ENCODE measurements around the gene MBD6.

DNA sequence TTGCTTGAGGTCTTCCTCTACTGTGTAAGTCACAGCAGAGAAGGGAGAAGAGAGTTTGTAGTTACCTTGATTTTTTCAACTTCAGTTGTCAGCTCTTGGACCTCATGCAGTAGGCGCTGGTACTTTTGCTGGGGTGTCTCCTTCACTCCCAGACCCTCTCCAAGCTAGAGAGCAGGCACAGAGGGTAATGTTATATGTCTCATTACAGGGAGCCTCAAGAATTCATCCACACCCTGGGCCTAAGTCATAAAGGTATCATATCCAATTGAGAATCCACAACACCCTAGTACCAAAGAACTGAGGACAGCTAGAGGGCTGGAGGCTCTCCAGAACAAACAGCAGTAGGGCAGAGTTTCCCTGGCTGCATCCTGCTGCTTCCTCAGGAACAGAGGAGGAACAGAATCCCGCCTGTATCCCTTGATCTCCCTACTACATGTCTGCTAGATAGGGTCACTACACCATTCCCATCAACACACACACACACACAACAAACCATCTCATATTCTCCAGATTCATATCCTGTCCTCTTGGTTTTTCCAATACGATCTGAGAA is 12.4 kb downstream of the MBD6 start:
- TF ChIP-seq, protein P1, sequence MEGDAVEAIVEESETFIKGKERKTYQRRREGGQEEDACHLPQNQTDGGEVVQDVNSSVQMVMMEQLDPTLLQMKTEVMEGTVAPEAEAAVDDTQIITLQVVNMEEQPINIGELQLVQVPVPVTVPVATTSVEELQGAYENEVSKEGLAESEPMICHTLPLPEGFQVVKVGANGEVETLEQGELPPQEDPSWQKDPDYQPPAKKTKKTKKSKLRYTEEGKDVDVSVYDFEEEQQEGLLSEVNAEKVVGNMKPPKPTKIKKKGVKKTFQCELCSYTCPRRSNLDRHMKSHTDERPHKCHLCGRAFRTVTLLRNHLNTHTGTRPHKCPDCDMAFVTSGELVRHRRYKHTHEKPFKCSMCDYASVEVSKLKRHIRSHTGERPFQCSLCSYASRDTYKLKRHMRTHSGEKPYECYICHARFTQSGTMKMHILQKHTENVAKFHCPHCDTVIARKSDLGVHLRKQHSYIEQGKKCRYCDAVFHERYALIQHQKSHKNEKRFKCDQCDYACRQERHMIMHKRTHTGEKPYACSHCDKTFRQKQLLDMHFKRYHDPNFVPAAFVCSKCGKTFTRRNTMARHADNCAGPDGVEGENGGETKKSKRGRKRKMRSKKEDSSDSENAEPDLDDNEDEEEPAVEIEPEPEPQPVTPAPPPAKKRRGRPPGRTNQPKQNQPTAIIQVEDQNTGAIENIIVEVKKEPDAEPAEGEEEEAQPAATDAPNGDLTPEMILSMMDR (IDR thresholded peaks at IDR 0.05; ENCODE audit: low read length), result no peak
- no peak for TF ChIP-seq EZH2phosphoT487 (IDR thresholded peaks at IDR 0.05; ENCODE audit: low read length)

Data from MM.1S (cell line).